Peyer's patch (tissue), 4 donors: ENCODE measurements around the gene MT1B. TPM values are rescaled to one million over a fixed set of nuclear protein-coding genes. Genes with fewer than 3 reads are reported as not detected.

Experiments
- DNase-seq, 3 donors: peaks; one replicate each; pipeline ENCODE4 v3.0.0-alpha.2; 2017 to 2019
- H3K27ac ChIP-seq, 4 donors: fragments of 200-600 bp; sonication (generic); one replicate each; pipeline ENCODE4 v1.5.1; 2016 to 2019
- H3K27me3 ChIP-seq, 2 donors: fragments of 200-600 bp; sonication (generic); one replicate each; pipeline ENCODE4 v1.5.1; 2019
- H3K36me3 ChIP-seq, 3 donors: fragments of 200-600 bp; sonication (generic); one replicate each; pipeline ENCODE4 v1.5.1; 2016 to 2019
- H3K4me1 ChIP-seq, 4 donors: fragments of 200-600 bp; sonication (generic); one replicate each; pipeline ENCODE4 v1.5.1; 2016 to 2019
- H3K4me3 ChIP-seq, 4 donors: fragments of 200-600 bp; sonication (generic); 1 replicate in 3 of 4; 2 replicates in 1 of 4; pipeline ENCODE4 v1.5.1; 2016 to 2019; ENCODE audit warnings: mild to moderate bottlenecking in 1 of 4
- H3K9me3 ChIP-seq, 4 donors: fragments of 200-600 bp; sonication (generic); one replicate each; pipeline ENCODE4 v1.5.1; 2016 to 2019; ENCODE audit warnings: mild to moderate bottlenecking in 1 of 4
- CTCF ChIP-seq, 6 experiments: fragments of 450-650 bp in 4 of 6; fragments of 200-600 bp in 2 of 6; sonication (generic) in 1 of 6; IDR thresholded peaks; one replicate each; pipeline ENCODE4 v1.5.1; 2017 to 2019; ENCODE audit warnings: antibody characterized with exemption in 6 of 6, mild to moderate bottlenecking in 3 of 6, moderate library complexity in 1 of 6
- POLR2A ChIP-seq, 2 donors: fragments of 450-650 bp; IDR thresholded peaks; one replicate each; pipeline ENCODE4 v1.5.1; 2017; ENCODE audit warnings: antibody characterized with exemption in 2 of 2, mild to moderate bottlenecking in 2 of 2, moderate library complexity in 2 of 2
- total RNA-seq, 4 donors: library from RNA; depleted of rRNA; stranded (reverse); fragments of >200 nt; gene quantifications; one replicate each; pipeline ENCODE4 v1.1.0, GENCODE V29; 2016

MT1B gene
- total RNA-seq, 4 donors from 2014 or later: 39.3 TPM; not detected in 3

GRCh38 chr16:56631832-56632155 is 19.9 kb upstream of the MT1B start:
- Histone ChIP-seq H3K27me3 (peaks cover 0 to 11% of the 10 kb centered on the region in 2 donors), H3K4me3 (peak overlapping the region; percentile 29 to 65 (median 46)), H3K27ac (peak overlapping the region in 2 of 4 donors; percentile 52 to 78)

GRCh38 chr16:56632156-56632847 is 19.4 kb upstream of the MT1B start, which contains the start of gene MT1M:
TSS of gene MT1M (plus strand) at chr16:56632659. CDS start at chr16:56632732, 73 bp downstream.
- Histone ChIP-seq H3K9me3 (no peaks in the 10 kb centered on the region), H3K27me3 (peaks cover 0 to 11% of the 10 kb centered on the region in 2 donors), H3K36me3 (no peaks in the 10 kb centered on the region), H3K4me1 (peaks cover 0 to 17% (median 0%) of the 10 kb centered on the region in 4 donors), H3K27ac (peak within 1 kb of the TSS; percentile 25 to 78 (median 44)), H3K4me3 (peak within 1 kb of the TSS; percentile 29 to 65 (median 46))
- DNase-seq: peak in 1 of 3 donors; percentile 86
- TF ChIP-seq CTCF (IDR thresholded peaks at IDR 0.05) (no peak), POLR2A (IDR thresholded peaks at IDR 0.05) (no peak)

More at GRCh38 chr16:56631832-56632155, 19.9 kb upstream of the MT1B start:
- Histone ChIP-seq H3K36me3 (peaks cover 0 to 1% (median 0%) of the 10 kb centered on the region in 3 donors), H3K9me3 (no peaks in the 10 kb centered on the region), H3K4me1 (peaks cover 0 to 17% (median 0%) of the 10 kb centered on the region in 4 donors)
- no peak for TF ChIP-seq CTCF (IDR thresholded peaks at IDR 0.05)
- TF ChIP-seq POLR2A (IDR thresholded peaks at IDR 0.05): no peak
- DNase-seq: no peak

DNA sequence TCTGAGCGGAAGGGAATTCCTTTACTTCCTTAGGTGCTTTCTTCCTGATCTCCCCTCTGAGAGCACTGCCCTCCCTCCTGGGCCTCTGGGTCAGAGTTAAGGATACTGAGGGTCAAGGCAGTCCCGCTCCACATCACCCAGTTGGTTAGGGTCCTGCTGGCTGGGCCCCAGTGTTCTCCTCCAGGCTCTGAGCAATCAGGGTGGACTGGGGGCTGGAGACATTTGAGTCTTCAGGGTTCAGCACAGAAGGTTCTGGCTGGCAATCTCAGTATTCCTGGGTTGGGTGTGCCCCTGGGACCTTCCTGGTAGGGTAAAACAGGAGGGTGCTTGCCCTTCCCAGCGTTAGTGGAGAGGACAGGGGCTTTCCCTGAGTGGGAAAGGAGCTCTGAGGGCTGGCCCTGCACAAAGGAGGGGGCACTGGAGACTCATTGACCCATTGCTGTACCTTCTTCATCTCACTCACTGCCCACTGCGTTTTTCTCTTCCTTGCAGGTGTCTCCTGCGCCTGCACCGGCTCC is 18.8 kb upstream of the MT1B start:
- peak overlapping the region; percentile 29 to 65 (median 46) for H3K4me3 ChIP-seq
- H3K36me3 ChIP-seq: no peaks in the 10 kb centered on the region
- no peaks in the 10 kb centered on the region for H3K9me3 ChIP-seq
- H3K4me1 ChIP-seq: peaks cover 0 to 19% (median 0%) of the 10 kb centered on the region in 4 donors
- peaks cover 0 to 11% of the 10 kb centered on the region in 2 donors for H3K27me3 ChIP-seq
- DNase-seq: no peak
- peak overlapping the region in 3 of 4 donors; percentile 25 to 78 (median 37) for H3K27ac ChIP-seq
- TF ChIP-seq POLR2A (IDR thresholded peaks at IDR 0.05) (no peak), CTCF (IDR thresholded peaks at IDR 0.05) (no peak)

DNA sequence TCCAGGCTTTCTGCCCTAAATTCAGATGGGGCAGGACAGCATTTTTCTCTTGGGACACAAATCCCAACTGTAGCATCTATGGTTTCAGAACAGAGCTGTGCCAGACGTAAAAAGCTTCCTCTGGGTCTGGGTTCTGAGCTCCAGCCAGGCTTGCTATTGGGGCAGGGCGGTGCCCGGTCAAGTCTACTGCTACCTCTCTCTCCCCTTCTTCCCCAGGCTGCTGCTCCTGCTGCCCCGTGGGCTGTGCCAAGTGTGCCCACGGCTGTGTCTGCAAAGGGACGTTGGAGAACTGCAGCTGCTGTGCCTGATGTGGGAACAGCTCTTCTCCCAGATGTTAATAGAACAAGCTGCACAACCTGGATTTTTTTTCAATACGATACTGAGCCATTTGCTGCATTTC is 18.2 kb upstream of the MT1B start:
- no peak for DNase-seq
- H3K9me3 ChIP-seq: no peaks in the 10 kb centered on the region
- H3K4me3 ChIP-seq: peak overlapping the region in 1 of 4 donors; percentile 63
- peaks cover 0 to 25% (median 0%) of the 10 kb centered on the region in 4 donors for H3K4me1 ChIP-seq
- H3K36me3 ChIP-seq: no peaks in the 10 kb centered on the region
- no peak overlapping the region for H3K27ac ChIP-seq
- no peak for TF ChIP-seq POLR2A (IDR thresholded peaks at IDR 0.05)
- no peak for TF ChIP-seq CTCF (IDR thresholded peaks at IDR 0.05)
- peaks cover 0 to 11% of the 10 kb centered on the region in 2 donors for H3K27me3 ChIP-seq

DNA sequence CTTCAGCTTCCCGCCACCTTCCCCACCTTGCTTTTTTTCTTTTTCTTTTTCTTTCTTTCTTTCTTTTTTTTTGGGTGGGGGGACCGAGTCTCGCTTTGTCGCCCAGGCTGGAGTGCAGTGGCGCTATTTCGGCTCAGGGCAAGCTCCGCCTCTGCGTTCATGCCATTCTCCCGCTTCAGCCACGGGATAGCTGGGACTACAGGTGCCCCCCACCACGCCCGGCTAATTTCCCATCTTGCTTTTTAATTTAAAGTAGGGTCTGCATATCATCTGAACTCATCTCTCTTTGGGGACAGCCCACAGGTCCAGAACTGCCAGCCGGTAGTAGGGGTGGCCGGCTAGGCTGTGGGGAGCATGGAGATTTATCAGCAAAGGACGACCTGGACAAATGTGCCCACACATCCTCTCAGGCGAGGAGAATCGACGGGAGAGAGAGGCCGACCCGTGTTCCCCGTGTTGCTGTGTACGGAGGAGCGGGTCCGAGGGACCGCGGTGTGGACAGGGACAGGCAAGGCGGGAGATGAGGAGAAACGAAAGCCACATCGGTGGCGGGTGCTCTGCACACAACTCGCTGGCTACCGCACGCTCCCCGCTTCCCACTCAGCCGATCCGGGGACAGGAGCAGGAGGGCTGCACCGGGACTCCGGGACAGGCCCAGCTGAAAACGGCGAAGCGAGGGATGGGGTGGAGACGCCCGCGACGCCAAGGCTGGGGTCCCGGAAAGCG is 16.8 kb upstream of the MT1B start:
- TF ChIP-seq POLR2A (IDR thresholded peaks at IDR 0.05): no peak
- no peak for TF ChIP-seq CTCF (IDR thresholded peaks at IDR 0.05)
- peak overlapping the region in 3 of 4 donors; percentile 22 to 31 (median 24) for H3K4me3 ChIP-seq
- H3K36me3 ChIP-seq: no peaks in the 10 kb centered on the region
- H3K4me1 ChIP-seq: peaks cover 0 to 33% (median 0%) of the 10 kb centered on the region in 4 donors
- peaks cover 0 to 11% of the 10 kb centered on the region in 2 donors for H3K27me3 ChIP-seq
- no peaks in the 10 kb centered on the region for H3K9me3 ChIP-seq
- no peak overlapping the region for H3K27ac ChIP-seq
- no peak for DNase-seq
